Activated CD4-positive, alpha-beta T cell treated with anti-CD3 and anti-CD28 coated beads, Interleukin-2, Interleukin-4, amounts not matched to agents 100 ng/mL and 50 ng/mL, durations not matched to agents 16 hours and 8 hours (primary cell): ENCODE measurements around the gene INHBC.
"Not testable (repeated sequence)": the region's sequence is repeated elsewhere in the genome, so short reads cannot be mapped to it uniquely, and the experiment has no call there.

Experiments
- DNase-seq: peaks from one replicate; pipeline ENCODE4 v3.0.0-alpha.2; 2020; ENCODE audit warnings: low spot score

The INHBC gene

DNA sequence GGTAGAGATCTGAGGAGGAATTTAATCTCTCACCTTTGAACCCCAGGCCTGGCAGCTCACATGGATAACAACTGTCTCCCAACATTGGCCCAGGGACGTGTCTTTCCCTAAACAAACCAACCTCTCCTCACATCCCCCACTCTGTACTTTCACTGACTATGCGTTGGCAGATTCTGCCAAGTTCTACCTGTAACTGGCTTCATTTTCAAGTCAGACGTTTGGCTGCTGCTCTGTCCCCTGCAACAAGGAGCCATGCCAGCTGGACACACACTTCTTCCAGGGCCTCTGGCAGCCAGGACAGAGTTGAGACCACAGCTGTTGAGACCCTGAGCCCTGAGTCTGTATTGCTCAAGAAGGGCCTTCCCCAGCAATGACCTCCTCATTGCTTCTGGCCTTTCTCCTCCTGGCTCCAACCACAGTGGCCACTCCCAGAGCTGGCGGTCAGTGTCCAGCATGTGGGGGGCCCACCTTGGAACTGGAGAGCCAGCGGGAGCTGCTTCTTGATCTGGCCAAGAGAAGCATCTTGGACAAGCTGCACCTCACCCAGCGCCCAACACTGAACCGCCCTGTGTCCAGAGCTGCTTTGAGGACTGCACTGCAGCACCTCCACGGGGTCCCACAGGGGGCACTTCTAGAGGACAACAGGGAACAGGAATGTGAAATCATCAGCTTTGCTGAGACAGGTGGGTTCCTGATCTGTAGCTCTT, at the start of gene INHBC:
Gene INHBC, plus strand, starts transcription at position 268 of the 707 bp plus-strand sequence. Its CDS starts 103 bp downstream, at position 371.
- no peak for DNase-seq

DNA sequence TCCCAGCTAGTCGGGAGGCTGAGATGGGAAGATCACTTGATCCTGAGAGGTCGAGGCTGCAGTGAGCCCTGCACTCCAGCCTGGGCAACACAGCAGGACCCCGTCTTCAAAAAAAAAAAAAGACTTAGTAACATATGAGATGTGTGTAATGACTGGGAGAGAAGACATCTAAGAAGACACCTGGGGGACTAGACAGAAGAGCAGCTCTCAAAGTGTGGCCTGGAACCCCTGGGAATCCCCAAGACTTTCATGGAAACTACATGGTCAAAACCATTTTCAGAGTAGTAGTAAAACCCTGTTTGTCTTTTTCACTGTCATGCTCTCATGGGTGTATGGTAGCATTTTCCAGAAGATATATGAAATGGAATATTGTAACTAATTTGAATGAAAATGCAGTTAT, 49.0 kb upstream of the INHBC start:
- no peak for DNase-seq

DNA sequence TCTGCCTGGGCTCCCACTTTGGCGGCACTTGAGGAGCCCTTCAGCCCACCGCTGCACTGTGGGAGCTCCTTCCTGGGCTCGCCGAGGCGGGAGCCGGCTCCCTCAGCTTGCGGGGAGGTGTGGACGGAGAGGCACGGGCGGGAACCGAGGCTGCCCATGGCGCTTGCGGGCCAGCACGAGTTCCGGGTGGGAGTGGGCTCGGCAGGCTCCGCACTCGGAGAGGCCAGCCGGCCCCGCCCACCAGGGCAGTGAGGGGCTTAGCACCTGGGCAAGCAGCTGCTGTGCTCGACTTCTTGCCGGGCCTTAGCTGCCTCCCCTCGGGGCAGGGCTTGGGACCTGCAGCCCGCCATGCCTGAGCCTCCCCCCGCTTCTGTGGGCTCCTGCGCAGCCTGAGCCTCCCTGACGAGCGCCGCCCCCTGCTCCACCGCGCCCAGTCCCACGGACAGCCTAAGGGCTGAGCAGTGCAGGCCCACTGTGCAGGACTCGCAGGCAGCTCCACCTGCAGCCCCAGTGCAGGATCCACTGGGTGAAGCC, 48.3 kb upstream of the INHBC start:
- DNase-seq: no peak

DNA sequence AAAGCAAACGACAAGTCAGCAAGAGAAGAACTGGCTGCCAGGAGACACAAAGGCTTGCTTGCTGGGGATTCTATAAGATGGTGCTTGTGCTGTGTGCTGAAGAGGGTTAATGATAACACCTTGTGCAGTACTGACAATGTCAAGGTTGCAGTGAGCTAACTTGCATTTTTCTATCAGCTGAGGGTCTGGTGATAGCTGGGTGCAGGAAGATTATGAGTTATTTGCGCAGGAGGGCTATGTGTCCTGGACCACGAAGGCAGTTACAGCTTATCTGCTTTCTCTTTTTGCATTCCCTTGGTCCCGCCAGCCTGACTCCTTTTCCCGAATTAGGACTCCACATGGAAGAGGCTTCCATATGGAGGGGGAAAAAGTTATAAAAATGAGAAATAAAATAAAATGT, 46.2 kb upstream of the INHBC start:
- DNase-seq: no peak

- DNase-seq: peak; percentile 6
Measured at GRCh38 chr12:57389033-57389432, 45.6 kb upstream of the INHBC start.

- DNase-seq: no peak
Measured at GRCh38 chr12:57390174-57390573, 44.4 kb upstream of the INHBC start.

- no peak for DNase-seq
Measured at GRCh38 chr12:57395121-57395520, 39.5 kb upstream of the INHBC start.

- DNase-seq: no peak
Measured at GRCh38 chr12:57397441-57397840, 37.1 kb upstream of the INHBC start.

GRCh38 chr12:57399718-57400463, 34.7 kb upstream of the INHBC start:
- not testable (repeated sequence) for DNase-seq

- DNase-seq: no peak
Measured at GRCh38 chr12:57401165-57401564, 33.4 kb upstream of the INHBC start.

DNA sequence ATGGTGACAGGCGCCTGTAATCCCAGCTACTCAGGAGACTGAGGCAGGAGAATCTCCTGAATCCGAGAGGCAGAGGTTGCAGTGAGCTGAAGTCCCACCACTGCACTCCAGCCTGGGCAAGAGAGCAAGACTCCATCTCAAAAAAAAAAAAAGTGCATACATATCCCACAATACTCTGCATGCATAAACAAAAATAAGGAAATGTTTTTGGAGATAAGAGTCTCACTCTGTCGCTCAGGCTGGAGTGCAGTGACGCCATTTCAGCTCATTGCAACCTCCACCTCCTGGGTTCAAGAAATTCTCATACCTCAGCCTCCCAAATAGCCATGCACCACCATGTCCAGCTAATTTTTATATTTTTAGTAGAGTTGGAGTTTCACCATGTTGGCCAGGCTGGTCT, 32.4 kb upstream of the INHBC start:
- not testable (repeated sequence) for DNase-seq

- peak; percentile 11 for DNase-seq
Measured at GRCh38 chr12:57404966-57405640, 29.5 kb upstream of the INHBC start.

- no peak for DNase-seq
Measured at GRCh38 chr12:57410534-57410933, 24.1 kb upstream of the INHBC start.

DNA sequence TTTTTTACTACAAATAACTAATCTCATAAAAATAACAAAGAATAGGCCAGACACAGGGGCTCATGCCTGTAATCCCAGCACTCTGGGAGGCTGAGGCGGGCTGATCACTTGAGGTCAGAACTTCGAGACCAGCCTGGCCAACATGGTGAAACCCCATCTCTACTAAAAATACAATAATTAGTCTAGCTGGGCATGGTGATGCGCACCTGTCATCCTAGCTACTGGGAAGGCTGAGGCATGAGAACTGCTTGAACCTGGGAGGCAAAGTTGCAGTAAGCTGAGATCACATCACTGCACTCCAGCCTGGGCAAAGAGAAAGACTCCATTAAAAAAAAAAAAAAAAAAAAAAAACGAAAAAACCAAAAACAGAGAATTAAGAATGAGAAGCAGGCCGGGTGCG, 20.4 kb upstream of the INHBC start:
- not testable (repeated sequence) for DNase-seq

GRCh38 chr12:57415088-57415487, 19.5 kb upstream of the INHBC start:
- no peak for DNase-seq

DNA sequence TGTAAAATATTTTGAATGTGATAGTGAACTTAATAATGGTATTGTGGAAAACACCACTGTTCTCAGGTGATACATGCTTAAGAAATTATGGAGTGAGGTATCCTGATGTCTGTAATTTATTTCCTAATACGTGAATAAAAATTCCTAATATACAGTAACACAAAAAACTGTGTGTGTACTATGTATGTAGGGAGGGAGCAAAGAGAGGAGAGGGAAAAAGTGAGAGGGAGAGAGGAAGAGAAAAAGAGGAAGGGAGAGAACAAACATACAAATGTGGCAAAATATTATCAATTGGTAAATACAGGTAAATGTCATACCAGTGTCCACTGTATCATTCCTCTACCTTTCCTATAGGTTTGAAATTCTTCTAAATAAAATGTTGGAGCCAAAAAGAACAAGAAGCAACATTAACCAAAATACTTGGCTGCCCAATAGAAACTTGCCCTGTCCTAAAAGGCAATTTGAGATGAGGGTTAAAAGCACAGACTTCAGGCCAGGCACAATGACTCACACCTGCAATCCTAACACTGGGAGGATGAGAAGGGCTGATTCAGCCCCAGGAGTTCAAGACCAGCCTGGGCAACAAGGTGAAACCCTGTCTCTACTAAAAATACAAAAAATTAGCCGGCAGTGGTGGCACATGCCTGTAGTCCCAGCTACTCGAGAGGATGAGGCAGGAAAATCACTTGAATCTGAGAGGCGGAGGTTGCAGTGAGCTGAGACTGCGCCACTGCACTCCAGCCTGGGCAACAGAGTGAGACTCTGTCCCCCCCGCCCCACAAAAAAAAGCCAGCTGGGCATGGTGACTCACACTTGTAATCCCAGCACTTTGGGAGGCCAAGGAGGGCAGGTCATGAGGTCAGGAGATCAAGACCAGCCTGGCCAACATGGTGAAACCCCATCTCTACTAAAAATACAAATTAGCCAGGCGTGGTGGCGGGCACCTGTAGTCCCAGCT, 18.3 kb upstream of the INHBC start:
- DNase-seq: no peak

GRCh38 chr12:57418255-57418654, 16.3 kb upstream of the INHBC start:
- no peak for DNase-seq

DNA sequence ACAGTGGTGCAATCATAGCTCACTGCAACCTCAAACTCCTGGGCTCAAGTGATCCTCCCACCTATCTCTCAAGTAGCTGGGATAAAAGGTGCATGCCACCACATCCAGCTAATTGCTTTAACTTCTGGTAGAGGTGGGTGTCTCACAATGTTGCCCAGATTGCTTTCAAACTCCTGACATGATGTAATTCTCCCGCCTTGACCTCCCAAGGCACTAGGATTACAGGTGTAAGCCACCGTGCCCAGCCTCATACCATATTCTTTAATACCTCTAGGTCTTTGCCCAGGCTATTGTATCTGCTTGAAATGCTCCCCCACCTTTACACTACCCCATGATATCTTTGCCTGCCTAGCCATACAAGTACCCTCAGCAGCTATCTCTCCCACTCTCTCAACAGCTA, 15.1 kb upstream of the INHBC start:
- DNase-seq: no peak

DNA sequence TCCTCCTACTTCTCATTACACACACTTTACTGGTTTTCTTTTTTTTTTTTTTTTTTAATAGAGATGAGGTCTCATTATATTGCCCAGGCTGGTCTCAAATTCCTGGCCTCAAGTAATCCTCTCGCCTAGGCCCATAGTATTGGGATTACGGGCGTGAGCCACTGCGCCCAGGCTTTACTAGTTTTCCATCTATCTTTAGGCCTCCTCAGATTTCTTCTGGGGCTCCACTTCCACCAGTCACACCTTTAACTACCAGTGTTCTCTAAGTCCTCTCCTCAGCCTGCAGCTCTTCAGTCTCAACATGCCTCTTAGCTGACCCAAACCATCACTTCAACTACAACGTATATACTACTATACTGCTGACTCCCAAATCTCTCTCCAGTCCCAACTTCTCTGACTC, 14.1 kb upstream of the INHBC start:
- DNase-seq: no peak

GRCh38 chr12:57426948-57427347, 7.6 kb upstream of the INHBC start:
- DNase-seq: not testable (repeated sequence)

DNA sequence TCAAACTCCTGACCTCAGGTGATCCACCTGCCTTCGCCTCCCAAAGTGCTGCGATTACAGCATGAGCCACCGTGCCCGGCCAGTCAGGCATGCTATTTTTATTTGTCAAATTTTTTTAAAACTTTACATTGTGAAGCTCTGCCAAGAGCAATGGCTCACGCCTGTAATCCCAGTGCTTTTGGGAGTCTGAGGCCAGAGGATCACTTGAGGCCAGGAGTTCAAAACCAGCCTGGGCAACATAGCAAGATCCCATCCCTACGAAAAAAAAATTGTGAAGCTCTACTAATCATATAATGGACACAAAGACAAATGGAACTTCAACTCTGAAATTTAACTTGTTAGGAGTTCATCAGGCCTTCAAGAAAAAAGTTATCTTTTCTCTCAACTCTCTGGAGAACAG, 5.6 kb upstream of the INHBC start:
- no peak for DNase-seq
